H1 (cell line): Measurements from ENCODE around the gene GPR139. TPM values are rescaled to one million over a fixed set of nuclear protein-coding genes. Genes with fewer than 3 reads are reported as not detected.
A peak's percentile ranks its signal among the peaks of the same experiment; 100 is the strongest.

Source experiments
- CTCF ChIA-PET: fragments of 300-600 bp; sonication (Branson Sonifier 250); formaldehyde crosslinking; loops from one replicate; lab custom pipeline; 2021; ENCODE audit not compliant: partially characterized antibody; lab: Charles Lee
- POLR2A ChIA-PET: fragments of 300-600 bp; sonication (Branson Sonifier 250); formaldehyde crosslinking; loops from one replicate; lab custom pipeline; 2021; ENCODE audit warnings: inconsistent platforms; ENCODE audit not compliant: partially characterized antibody; lab: Charles Lee
- DNase-seq, 2 experiments: peaks; one replicate each; pipeline versions ENCODE4 v3.0.0 to v3.0.0-alpha.2; 2010 to 2022; ENCODE audit warnings: low spot score in 2 of 2, low read depth in 1 of 2, mixed read lengths in 1 of 2
- FAIRE-seq: peaks from 2 replicates; lab custom pipeline; 2011; peaks lifted over from hg19 to GRCh38; lab: Jason Lieb, UNC
- H2AFZ ChIP-seq: 2 replicates; pipeline ENCODE4 v1.8.1; 2012; ENCODE audit warnings: low read length, inconsistent platforms
- H2AK5ac ChIP-seq: 2 replicates; pipeline ENCODE4 v1.6.1; 2013; ENCODE audit warnings: low read depth, low read length
- H2BK120ac ChIP-seq: replicated peaks from 2 replicates; pipeline ENCODE3; 2013; ENCODE audit warnings: low read depth, low read length, inconsistent platforms
- H2BK12ac ChIP-seq: 2 replicates; pipeline ENCODE4 v1.6.1; 2013; ENCODE audit warnings: low read depth, low read length
- H2BK15ac ChIP-seq: 2 replicates; pipeline ENCODE4 v1.6.1; 2013; ENCODE audit warnings: low read length
- H2BK20ac ChIP-seq: 2 replicates; pipeline ENCODE4 v1.6.1; 2013; ENCODE audit warnings: low read length
- H2BK5ac ChIP-seq: 2 replicates; pipeline ENCODE4 v1.6.1; 2013; ENCODE audit warnings: low read depth, low read length
- H3K14ac ChIP-seq: 2 replicates; pipeline ENCODE4 v1.6.1; 2013; ENCODE audit warnings: inconsistent platforms; ENCODE audit not compliant: insufficient read length
- H3K18ac ChIP-seq: 2 replicates; pipeline ENCODE4 v1.6.1; 2013; ENCODE audit warnings: low read length; ENCODE audit errors: extremely low read depth
- H3K23ac ChIP-seq: 2 replicates; pipeline ENCODE4 v1.6.1; 2013; ENCODE audit warnings: inconsistent platforms; ENCODE audit not compliant: insufficient read length
- H3K23me2 ChIP-seq: 2 replicates; pipeline ENCODE4 v1.6.1; 2013; ENCODE audit warnings: low read depth, low read length
- H3K27ac ChIP-seq: 2 replicates; pipeline ENCODE4 v1.6.1; 2011; ENCODE audit warnings: low read depth, low read length, inconsistent platforms
- H3K27me3 ChIP-seq, 4 experiments: replicated peaks in 1 of 4; 1 replicate in 1 of 4; 2 replicates in 3 of 4; pipeline versions ENCODE4 v1.6.1 to v1.8.1; 2011 to 2013; ENCODE audit warnings: low read length in 3 of 4, mild to moderate bottlenecking in 3 of 4, inconsistent platforms in 2 of 4, mixed read lengths in 2 of 4, moderate library complexity in 1 of 4; ENCODE audit not compliant: control insufficient read depth in 3 of 4, insufficient read depth in 3 of 4; ENCODE audit errors: extremely low read depth in 1 of 4
- H3K36me3 ChIP-seq, 4 experiments: 2 replicates each; pipeline versions ENCODE4 v1.6.1 to v1.8.1; 2011 to 2013; ENCODE audit warnings: mild to moderate bottlenecking in 4 of 4, low read length in 3 of 4, moderate library complexity in 2 of 4, control low read depth in 1 of 4, inconsistent platforms in 1 of 4; ENCODE audit not compliant: insufficient read depth in 4 of 4, control insufficient read depth in 2 of 4
- H3K4ac ChIP-seq: replicated peaks from 2 replicates; pipeline ENCODE3; 2013; ENCODE audit warnings: low read length, low read depth, mixed read lengths, inconsistent platforms; ENCODE audit not compliant: insufficient read length
- H3K4me1 ChIP-seq, 4 experiments: replicated peaks in 1 of 4; 1 replicate in 1 of 4; 2 replicates in 3 of 4; pipeline versions ENCODE4 v1.6.1 to v1.8.1; 2011 to 2013; ENCODE audit warnings: low read length in 3 of 4, inconsistent platforms in 2 of 4, mixed read lengths in 1 of 4; ENCODE audit not compliant: insufficient read depth in 4 of 4, control insufficient read depth in 3 of 4
- H3K4me2 ChIP-seq, 2 experiments: 2 replicates each; pipeline versions ENCODE4 v1.6.1 to v1.8.1; 2011 to 2013; ENCODE audit warnings: low read depth in 2 of 2, low read length in 2 of 2, control low read depth in 1 of 2, inconsistent platforms in 1 of 2, mild to moderate bottlenecking in 1 of 2; ENCODE audit not compliant: insufficient read depth in 1 of 2
- H3K4me3 ChIP-seq, 4 experiments: fragments of 200-600, 300-600 bp in 1 of 4; sonication (generic), shearing (Covaris generic), sonication (Bioruptor Twin) in 1 of 4; 2 replicates each; pipeline versions ENCODE4 v1.5.1 to v1.8.1; 2011 to 2016; ENCODE audit warnings: low read length in 4 of 4, low read depth in 3 of 4, control low read depth in 2 of 4, inconsistent platforms in 2 of 4, mild to moderate bottlenecking in 2 of 4, mixed read lengths in 1 of 4, moderate library complexity in 1 of 4; ENCODE audit not compliant: insufficient read depth in 2 of 4; ENCODE audit errors: extremely low read depth in 1 of 4
- H3K56ac ChIP-seq: replicated peaks from 2 replicates; pipeline ENCODE3; 2013; ENCODE audit warnings: low read depth, mild to moderate bottlenecking, mixed read lengths, low read length, inconsistent platforms; ENCODE audit not compliant: insufficient read length
- H3K79me1 ChIP-seq: 2 replicates; pipeline ENCODE4 v1.6.1; 2013; ENCODE audit warnings: low read depth, low read length, control low read depth
- H3K79me2 ChIP-seq, 2 experiments: 2 replicates each; pipeline versions ENCODE4 v1.6.1 to v1.8.1; 2012 to 2013; ENCODE audit warnings: low read length in 2 of 2, mild to moderate bottlenecking in 2 of 2, inconsistent platforms in 1 of 2; ENCODE audit not compliant: insufficient read depth in 2 of 2, control insufficient read depth in 1 of 2
- H3K9ac ChIP-seq, 4 experiments: replicated peaks in 1 of 4; 1 replicate in 1 of 4; 2 replicates in 3 of 4; pipeline versions ENCODE4 v1.6.1 to v1.8.1; 2011 to 2013; ENCODE audit warnings: low read depth in 3 of 4, low read length in 3 of 4, control low read depth in 2 of 4, mild to moderate bottlenecking in 2 of 4, moderate library complexity in 2 of 4, inconsistent platforms in 1 of 4; ENCODE audit errors: extremely low read depth in 1 of 4
- H3K9me3 ChIP-seq, 2 experiments: 2 replicates each; pipeline versions ENCODE4 v1.6.1 to v1.8.1; 2012 to 2013; ENCODE audit warnings: mild to moderate bottlenecking in 2 of 2, moderate library complexity in 2 of 2, control low read depth in 1 of 2, inconsistent platforms in 1 of 2, low read depth in 1 of 2, low read length in 1 of 2, mixed read lengths in 1 of 2; ENCODE audit not compliant: insufficient read depth in 2 of 2
- H4K20me1 ChIP-seq, 2 experiments: replicated peaks in 1 of 2; 2 replicates each; pipeline versions ENCODE3 to v1.8.1; 2011 to 2013; ENCODE audit warnings: inconsistent platforms in 2 of 2, low read length in 2 of 2, mild to moderate bottlenecking in 1 of 2; ENCODE audit not compliant: insufficient read depth in 2 of 2, control insufficient read depth in 1 of 2
- H4K5ac ChIP-seq: 2 replicates; pipeline ENCODE4 v1.6.1; 2013; ENCODE audit warnings: low read length, low read depth, mixed read lengths, inconsistent platforms; ENCODE audit not compliant: insufficient read length
- H4K8ac ChIP-seq: 2 replicates; pipeline ENCODE4 v1.8.0; 2013; ENCODE audit warnings: mild to moderate bottlenecking, moderate library complexity, low read length, inconsistent platforms; ENCODE audit not compliant: insufficient read depth; ENCODE audit errors: extremely low read depth
- H4K91ac ChIP-seq: replicated peaks from 2 replicates; pipeline ENCODE3; 2013; ENCODE audit warnings: low read length, mixed read lengths, inconsistent platforms; ENCODE audit not compliant: insufficient read length
- ASH2L ChIP-seq: fragments of 200-600, 300-600 bp; sonication (generic); IDR thresholded peaks from one replicate; pipeline ENCODE4 v1.7.1; 2017; ENCODE audit warnings: low read length
- CHD1 ChIP-seq: IDR thresholded peaks from 2 replicates; pipeline ENCODE4 v1.6.1; 2012; ENCODE audit warnings: low read depth, low read length, improper control_type of control experiment
- GABPA ChIP-seq: IDR thresholded peaks from 2 replicates; pipeline ENCODE4 v1.6.1; 2011; ENCODE audit warnings: mild to moderate bottlenecking, low read length, moderate library complexity, borderline replicate concordance; ENCODE audit not compliant: insufficient read depth
- HDAC2 ChIP-seq, 2 experiments: fragments of 300-600 bp in 1 of 2; sonication (generic) in 1 of 2; IDR thresholded peaks; 2 replicates each; pipeline ENCODE4 v1.6.1; 2011 to 2012; ENCODE audit warnings: low read depth in 2 of 2, low read length in 2 of 2, mild to moderate bottlenecking in 2 of 2, moderate library complexity in 2 of 2, borderline replicate concordance in 1 of 2, inconsistent platforms in 1 of 2
- POLR2AphosphoS5 ChIP-seq: IDR thresholded peaks from 2 replicates; pipeline ENCODE4 v1.6.1; 2011; ENCODE audit warnings: low read depth, low read length
- SP1 ChIP-seq: IDR thresholded peaks from 2 replicates; pipeline ENCODE4 v1.6.1; 2011; ENCODE audit warnings: low read depth, low read length
- TCF12 ChIP-seq: IDR thresholded peaks from 2 replicates; pipeline ENCODE4 v1.6.1; 2011; ENCODE audit warnings: low read depth, mild to moderate bottlenecking, low read length
- WGBS, 2 experiments: shearing (Covaris generic) in 1 of 2; methylation state at CpG; one replicate each; pipeline versions ENCODE4 v1.1.6 to v1.1.7; 2013 to 2015; ENCODE audit warnings: low lambda C conversion rate in 2 of 2, mixed read lengths in 2 of 2, inconsistent platforms in 1 of 2, low coverage in 1 of 2, missing lambda C conversion rate in 1 of 2; ENCODE audit not compliant: insufficient replicate concordance in 2 of 2, insufficient coverage in 1 of 2, insufficient read length in 1 of 2; ENCODE audit errors: extremely low coverage in 1 of 2, missing lambda C conversion rate in 1 of 2; 5-methylcytosine and 5-hydroxymethylcytosine counted together
- polyA plus RNA-seq, 7 experiments: library from polyadenylated mRNA; depleted of rRNA in 3 of 7; stranded (reverse) in 5 of 7; unstranded in 2 of 7; fragments of >200 nt in 5 of 7; fragments of 200-250 nt in 2 of 7; gene quantifications; 1 replicate in 5 of 7; 2 replicates in 1 of 7; 4 replicates in 1 of 7; pipeline versions ENCODE4 v1.2.1 to v1.2.3, GENCODE V29; 2011 to 2013; ENCODE audit warnings: missing spikeins in 2 of 7, mixed read lengths in 2 of 7
- total RNA-seq: library from RNA; stranded (reverse); fragmentation: NEBNext Ultra II Directional; extraction: Animal tissue kit (Norgen Biotek cat#: 25700); gene quantifications from 2 replicates; pipeline ENCODE4 v1.2.1, GENCODE V29; 2021

Gene GPR139
- total and polyA plus RNA-seq, 2 of the 8 experiments (the other 6 are each of a cell fraction or from before 2014, with no cell fraction given): 0.84 to 2.2 TPM

- no peak overlapping the region for H3K4me3 ChIP-seq
- H2BK12ac ChIP-seq: 0 out of 2 replicates have a peak overlapping the region, but pooled peaks have one; percentile 60
- FAIRE-seq (peak; percentile 24), DNase-seq (no peak)
- 71% methylated on average over 1 of the region's 1 CpG; no CpG with 5 or more reads in 1 of the 2 experiments for WGBS, 2 experiments
- H3K56ac ChIP-seq: no peak overlapping the region
- H3K23ac ChIP-seq: no peak overlapping the region
- no peak overlapping the region for H2BK15ac ChIP-seq
- H4K8ac ChIP-seq: no peak overlapping the region
- no peak overlapping the region for H2BK5ac ChIP-seq
- H3K9ac ChIP-seq: no peak overlapping the region
- H2BK20ac ChIP-seq: no peak overlapping the region
- H3K27ac ChIP-seq: no peak overlapping the region
- H3K14ac ChIP-seq: no peak overlapping the region
- H4K5ac ChIP-seq: no peak overlapping the region
- no peaks in the 10 kb centered on the region for H3K79me2 ChIP-seq
- no peaks in the 10 kb centered on the region for H3K36me3 ChIP-seq
- no peak overlapping the region for H2BK120ac ChIP-seq
- H3K4me2 ChIP-seq: peak overlapping the region; percentile 26 to 45; a peak in 2 of 4 replicates
- H2AFZ ChIP-seq: no peak overlapping the region
- H3K9me3 ChIP-seq: no peaks in the 10 kb centered on the region
- CTCF ChIA-PET: interaction anchor here (0.6 to 1.4 kb wide), 3 partner anchors 23 to 243 kb away, joined by 3 read pairs; no protein-coding TSS in a partner anchor
- TF ChIP-seq TCF12 (0 out of 2 replicates have a peak, but pooled peaks have one; percentile 30), HDAC2 (IDR thresholded peaks at IDR 0.05; ENCODE audit: borderline replicate concordance in 1 of 2, low read depth in 2 of 2, low read length in 2 of 2) (no peak), ASH2L (peak; percentile 40), POLR2AphosphoS5 (no peak), CHD1 (no peak), SP1 (0 out of 2 replicates have a peak, but pooled peaks have one; percentile 48), GABPA (no peak)
- TF ChIP-seq, all 59 proteins: peak for 3
- Histone ChIP-seq H2AK5ac (peak overlapping the region; percentile 75; the same call in 1 of the 2 replicates), H3K79me1 (peaks cover 2% of the 10 kb centered on the region; the same call in 1 of the 2 replicates), H3K4ac (no peak overlapping the region), H3K27me3 (no peaks in the 10 kb centered on the region), H4K91ac (no peak overlapping the region), H3K4me1 (peaks cover 1 to 9% (median 4%) of the 10 kb centered on the region in 4 experiments; a peak in 2 of 7 replicates), H3K18ac (no peak overlapping the region), H3K23me2 (no peaks in the 10 kb centered on the region), H4K20me1 (no peaks in the 10 kb centered on the region)
- POLR2A ChIA-PET: no interaction called here
Observed at GRCh38 chr16:20049831-20050230, 23.9 kb downstream of the GPR139 start.
